Measurements from ENCODE around the gene DCTN2. TPM values are rescaled to one million over a fixed set of nuclear protein-coding genes. Genes with fewer than 3 reads are reported as not detected.

Gene DCTN2
- total and polyA plus RNA-seq, 4 donors: 28.5 to 66.6 (median 31.2) TPM

- Histone ChIP-seq H3K4me1 (ENCODE audit: control insufficient read depth in 4 of 4, insufficient read depth in 4 of 4, low read length in 3 of 4) (no peaks in the 10 kb centered on the region), H3K9ac (ENCODE audit: low read depth in 1 of 2, low read length in 2 of 2) (no peak overlapping the region), H3K27me3 (ENCODE audit: control insufficient read depth in 4 of 4, insufficient read depth in 4 of 4, low read length in 3 of 4) (no peaks in the 10 kb centered on the region), H3K27ac (ENCODE audit: low read depth in 1 of 2, low read length in 2 of 2) (no peak overlapping the region), H3K9me3 (ENCODE audit: control insufficient read depth in 4 of 4, low read length in 3 of 4) (no peaks in the 10 kb centered on the region), H3K4me3 (ENCODE audit: low read depth in 1 of 3, low read length in 3 of 3) (no peak overlapping the region), H3K36me3 (ENCODE audit: control insufficient read depth in 4 of 4, insufficient read depth in 3 of 4, low read depth in 1 of 4, low read length in 3 of 4) (peaks cover 6 to 53% (median 38%) of the 10 kb centered on the region in 4 donors)
- no peak for DNase-seq (ENCODE audit: low spot score)
- WGBS: 99% methylated on average over 5 of the region's 5 CpGs
- no peak for TF ChIP-seq MAX (IDR thresholded peaks at IDR 0.05)
- no peak for TF ChIP-seq ATF3 (IDR thresholded peaks at IDR 0.05)
- no peak for TF ChIP-seq HNF4A (conservative IDR thresholded peaks at IDR 0.05)
- no peak for TF ChIP-seq FOXA2 (IDR thresholded peaks at IDR 0.05)
- TF ChIP-seq HNF4G (IDR thresholded peaks at IDR 0.05): no peak
- TF ChIP-seq REST (IDR thresholded peaks at IDR 0.05): no peak
- no peak for TF ChIP-seq CTCF (IDR thresholded peaks at IDR 0.05; ENCODE audit: low read depth, low read length, missing input control)
- TF ChIP-seq TAF1 (conservative IDR thresholded peaks at IDR 0.05): no peak
- no peak for TF ChIP-seq YY1 (IDR thresholded peaks at IDR 0.05)
- no peak for TF ChIP-seq SP1 (IDR thresholded peaks at IDR 0.05)
- no peak for TF ChIP-seq FOXA1 (IDR thresholded peaks at IDR 0.05)
- no peak for TF ChIP-seq ZBTB33 (IDR thresholded peaks at IDR 0.05)
- TF ChIP-seq RXRA (IDR thresholded peaks at IDR 0.05): no peak
Observed at GRCh38 chr12:57534250-57534649, 12.7 kb downstream of the DCTN2 start.

- no peak for TF ChIP-seq YY1 (IDR thresholded peaks at IDR 0.05)
- TF ChIP-seq ATF3 (IDR thresholded peaks at IDR 0.05): no peak
- no peak for TF ChIP-seq EGR1 (IDR thresholded peaks at IDR 0.05; ENCODE audit: low read depth in 2 of 2)
- no peak for TF ChIP-seq SP1 (IDR thresholded peaks at IDR 0.05)
- 96% methylated on average over 8 of the region's 8 CpGs for WGBS
Observed at GRCh38 chr12:57533108-57533507, 13.9 kb downstream of the DCTN2 start.

More at GRCh38 chr12:57533108-57533507, 13.9 kb downstream of the DCTN2 start:
- Histone ChIP-seq H3K27me3 (ENCODE audit: control insufficient read depth in 4 of 4, insufficient read depth in 4 of 4, low read length in 3 of 4) (no peaks in the 10 kb centered on the region), H3K4me1 (ENCODE audit: control insufficient read depth in 4 of 4, insufficient read depth in 4 of 4, low read length in 3 of 4) (no peaks in the 10 kb centered on the region), H3K4me3 (ENCODE audit: low read depth in 1 of 3, low read length in 3 of 3) (no peak overlapping the region), H3K36me3 (ENCODE audit: control insufficient read depth in 4 of 4, insufficient read depth in 3 of 4, low read depth in 1 of 4, low read length in 3 of 4) (peaks cover 11 to 63% (median 38%) of the 10 kb centered on the region in 4 donors), H3K9ac (ENCODE audit: low read depth in 1 of 2, low read length in 2 of 2) (no peak overlapping the region), H3K27ac (ENCODE audit: low read depth in 1 of 2, low read length in 2 of 2) (no peak overlapping the region), H3K9me3 (ENCODE audit: control insufficient read depth in 4 of 4, low read length in 3 of 4) (no peaks in the 10 kb centered on the region)
- no peak for DNase-seq (ENCODE audit: low spot score)
